ENCODE data around the gene ADH1B. TPM values are rescaled to one million over a fixed set of nuclear protein-coding genes. Genes with fewer than 3 reads are reported as not detected.

The ADH1B gene
- total RNA-seq, 4 donors from 2014 or later = 72.0 to 367 (median 194) TPM

- Histone ChIP-seq H3K27ac (no peak overlapping the region), H3K36me3 (no peaks in the 10 kb centered on the region), H3K4me3 (no peak overlapping the region), H3K4me1 (no peaks in the 10 kb centered on the region), H3K9me3 (no peaks in the 10 kb centered on the region), H3K27me3 (no peaks in the 10 kb centered on the region)
- no peak for DNase-seq
- TF ChIP-seq POLR2A (IDR thresholded peaks at IDR 0.05) = no peak
- no peak for TF ChIP-seq CTCF (IDR thresholded peaks at IDR 0.05)
Observed at GRCh38 chr4:99264927-99265326, 56.3 kb downstream of the ADH1B start.

Other genes with a start within 250 kb of the ADH1B start
- gene ADH5, start 232.6 kb downstream of the ADH1B start, total RNA-seq = 10 to 100 TPM; 61.1 to 80.3 (median 73.5) TPM
- 1 to 10 TPM in 2 of 4 donors, not detected in 2; 1.6 to 4.1 TPM for gene ADH4, start 177.1 kb downstream of the ADH1B start, total RNA-seq
- gene ADH6, start 102.2 kb downstream of the ADH1B start, total RNA-seq = 10 to 100 TPM; 11.6 to 47.1 (median 37.7) TPM
- gene ADH1A, start 30.4 kb downstream of the ADH1B start, total RNA-seq = not detected
- 100 to 1,000 TPM in 1 of 4 donors, 10 to 100 TPM in 3; 62.7 to 129 (median 87.7) TPM for gene ADH1C, start 31.3 kb upstream of the ADH1B start, total RNA-seq
- not detected for gene ADH7, start 113.9 kb upstream of the ADH1B start, total RNA-seq
- gene C4orf17, start 189.6 kb upstream of the ADH1B start, total RNA-seq = not detected
- 1 to 10 TPM; 3.8 to 8.4 (median 5.7) TPM for gene TRMT10A, start 242.6 kb upstream of the ADH1B start, total RNA-seq